Measurements from ENCODE around the gene LRCH3.
"Not testable (repeated sequence)": the region's sequence is repeated elsewhere in the genome, so short reads cannot be mapped to it uniquely, and the experiment has no call there.

LRCH3 gene

GRCh38 chr3:197901626-197902025 lies 110.6 kb downstream of the LRCH3 start:
- TF ChIP-seq CTCF (conservative IDR thresholded peaks at IDR 0.05; ENCODE audit: control insufficient read depth, insufficient read depth, low read depth, low read length), result no peak
- no peak overlapping the region for H3K4me3 ChIP-seq (ENCODE audit: control insufficient read depth, low read depth, low read length)
- no peak for DNase-seq (ENCODE audit: low read depth)

GRCh38 chr3:197906023-197906849 lies 115.2 kb downstream of the LRCH3 start:
- H3K4me3 ChIP-seq (ENCODE audit: control insufficient read depth, low read depth, low read length), result no peak overlapping the region
- TF ChIP-seq CTCF (conservative IDR thresholded peaks at IDR 0.05; ENCODE audit: control insufficient read depth, insufficient read depth, low read depth, low read length), result peak; percentile 90
- peak; percentile 97 for DNase-seq (ENCODE audit: low read depth)

- H3K4me3 ChIP-seq (ENCODE audit: control insufficient read depth, low read depth, low read length), result no peak overlapping the region
- TF ChIP-seq CTCF (conservative IDR thresholded peaks at IDR 0.05; ENCODE audit: control insufficient read depth, insufficient read depth, low read depth, low read length), result no peak
- DNase-seq (ENCODE audit: low read depth), result no peak
These were observed 115.8 kb downstream of the LRCH3 start for GRCh38 chr3:197906850-197907187.

- H3K4me3 ChIP-seq (ENCODE audit: control insufficient read depth, low read depth, low read length), result no peak overlapping the region
- peak; percentile 16 for DNase-seq (ENCODE audit: low read depth)
These were observed 116.1 kb downstream of the LRCH3 start for GRCh38 chr3:197907196-197907595.

GRCh38 chr3:197908550-197908949 lies 117.5 kb downstream of the LRCH3 start:
- DNase-seq (ENCODE audit: low read depth), result peak; percentile 85
- H3K4me3 ChIP-seq (ENCODE audit: control insufficient read depth, low read depth, low read length), result not testable (repeated sequence)

More at GRCh38 chr3:197907196-197907595, 116.1 kb downstream of the LRCH3 start:
- TF ChIP-seq CTCF (conservative IDR thresholded peaks at IDR 0.05; ENCODE audit: control insufficient read depth, insufficient read depth, low read depth, low read length), result no peak

GRCh38 chr3:197908957-197909701 lies 118.1 kb downstream of the LRCH3 start:
- no peak for TF ChIP-seq CTCF (conservative IDR thresholded peaks at IDR 0.05; ENCODE audit: control insufficient read depth, insufficient read depth, low read depth, low read length)
- peak; percentile 12 for DNase-seq (ENCODE audit: low read depth)
- no peak overlapping the region for H3K4me3 ChIP-seq (ENCODE audit: control insufficient read depth, low read depth, low read length)

Data from fibroblast of mammary gland (primary cell).